GM19463 (cell line): ENCODE measurements around the gene TUBB3.
A peak's percentile ranks its signal among the peaks of the same experiment; 100 is the strongest.

Source experiments
- ATAC-seq: cut with Tn5 transposase; IDR thresholded peaks from one replicate; pipeline ENCODE4 v1.9.1; 2021; ENCODE audit warnings: mild to moderate bottlenecking, moderate library complexity; ENCODE audit not compliant: unreplicated experiment

The TUBB3 gene

GRCh38 chr16:89936981-89937380, 13.8 kb downstream of the TUBB3 start:
- no peak for ATAC-seq

DNA sequence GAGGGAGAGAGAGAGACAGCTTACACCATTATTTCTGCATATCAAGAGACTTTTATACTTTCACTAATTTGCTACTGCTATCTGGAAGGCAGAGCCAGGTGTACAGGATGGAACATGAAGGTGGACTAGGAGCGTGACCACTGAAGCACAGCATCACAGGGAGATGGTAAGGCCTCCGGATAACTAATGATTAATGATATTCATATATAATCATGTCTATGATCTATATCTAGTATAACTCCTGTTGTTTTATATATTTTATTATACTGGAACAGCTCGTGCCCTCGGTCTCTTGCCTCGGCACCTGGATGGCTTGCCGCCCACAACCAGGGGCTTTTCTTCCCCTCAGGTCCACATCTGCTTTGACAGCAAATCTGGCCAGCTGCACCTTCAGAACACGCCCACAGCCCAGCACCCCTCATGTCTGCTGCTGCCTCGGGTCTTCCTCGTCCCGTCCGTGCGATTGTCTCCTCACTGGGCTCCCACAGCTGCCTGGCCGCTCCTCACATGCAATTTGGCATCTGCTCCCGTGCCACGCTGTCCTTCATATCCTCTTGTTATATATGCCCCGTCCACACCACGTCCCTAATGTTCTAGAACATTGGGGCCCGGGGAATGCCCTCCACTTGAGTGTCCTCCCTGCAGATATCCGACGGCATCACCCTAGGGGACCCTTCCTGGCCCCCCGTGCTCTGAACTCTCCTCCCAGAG, 15.2 kb downstream of the TUBB3 start:
- no peak for ATAC-seq

DNA sequence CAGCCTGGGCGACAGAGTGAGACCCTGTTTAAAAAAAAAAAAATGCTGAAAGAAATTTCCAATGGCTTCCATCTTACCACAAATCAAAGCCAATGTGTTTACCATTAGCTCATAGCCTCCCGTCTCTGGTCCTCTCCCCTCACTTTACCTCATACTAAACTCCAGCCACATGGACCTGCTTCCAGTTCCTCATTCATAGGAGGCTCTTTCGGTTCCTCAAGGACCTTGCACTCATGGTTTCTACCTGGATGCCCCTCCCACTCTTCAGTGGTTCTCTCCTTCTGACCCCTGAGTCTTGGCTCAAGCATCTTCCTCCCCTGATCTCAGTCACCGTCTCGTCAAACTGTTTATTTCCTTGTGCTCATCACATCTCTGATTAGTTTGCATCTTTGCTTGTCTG, 21.6 kb downstream of the TUBB3 start:
- ATAC-seq = no peak

- ATAC-seq = no peak
Observed at GRCh38 chr16:89945654-89946053, 22.5 kb downstream of the TUBB3 start.

GRCh38 chr16:89946515-89946914, 23.4 kb downstream of the TUBB3 start:
- no peak for ATAC-seq

- no peak for ATAC-seq
Observed at GRCh38 chr16:89949121-89949742, 26.1 kb downstream of the TUBB3 start.

DNA sequence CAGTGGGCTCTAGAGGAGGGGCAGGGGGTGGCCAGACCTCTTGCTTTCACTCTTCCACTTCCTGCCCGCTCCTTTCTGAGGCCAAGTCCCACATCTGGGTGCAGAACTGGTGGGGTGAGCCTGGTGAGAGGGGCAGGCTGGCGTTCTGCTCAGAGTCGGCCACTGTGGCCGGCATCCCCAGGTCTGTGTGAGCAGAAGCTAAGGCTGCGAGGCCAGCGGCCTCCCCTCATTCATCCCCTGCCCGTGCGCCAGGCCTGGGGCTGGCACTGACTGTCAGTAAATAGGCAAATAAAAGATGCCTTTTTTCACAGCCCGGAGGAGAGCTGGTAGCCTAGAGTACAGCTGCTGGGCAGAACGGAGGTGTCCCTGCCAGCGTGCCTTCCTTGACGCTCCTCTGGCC, 26.6 kb downstream of the TUBB3 start:
- ATAC-seq = no peak

GRCh38 chr16:89951509-89951908, 28.4 kb downstream of the TUBB3 start:
- ATAC-seq = no peak

GRCh38 chr16:89952049-89952448, 28.9 kb downstream of the TUBB3 start:
- ATAC-seq = no peak

- ATAC-seq = no peak
Observed at GRCh38 chr16:89952551-89952950, 29.4 kb downstream of the TUBB3 start.

DNA sequence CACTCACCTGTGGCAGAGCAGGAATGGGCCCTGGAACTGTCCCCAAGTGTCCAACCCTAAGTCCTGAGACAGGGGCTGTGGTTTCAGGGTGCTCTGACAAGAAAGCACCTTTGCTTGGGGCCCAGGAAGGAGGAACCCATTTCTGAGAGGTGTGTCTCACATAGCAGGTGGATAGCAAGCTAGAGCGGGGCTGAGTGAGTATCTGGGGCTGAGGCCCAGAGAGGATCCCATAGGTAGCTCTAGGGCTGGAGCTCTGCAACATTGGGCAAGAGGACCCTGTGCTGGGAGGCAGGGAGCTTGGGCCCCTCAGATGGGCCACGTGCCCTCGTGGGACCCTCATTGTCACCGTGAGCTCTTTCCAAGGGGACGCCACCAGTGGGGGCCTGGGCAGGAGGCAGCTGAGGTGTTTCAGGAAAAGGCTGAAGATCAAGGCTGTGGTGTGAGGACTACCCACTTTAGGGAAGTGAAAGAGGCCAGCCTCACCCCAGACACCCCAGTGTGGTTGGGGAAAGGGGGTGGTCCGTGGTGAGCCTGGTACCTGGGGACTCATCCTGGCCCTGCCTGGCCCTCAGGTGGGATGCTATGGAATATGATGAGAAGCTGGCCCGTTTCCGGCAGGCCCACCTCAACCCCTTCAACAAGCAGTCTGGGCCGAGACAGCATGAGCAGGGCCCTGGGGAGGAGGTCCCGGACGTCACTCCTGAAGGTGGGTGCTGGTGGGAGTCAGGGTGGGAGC, 30.7 kb downstream of the TUBB3 start:
- ATAC-seq = peak; percentile 83

GRCh38 chr16:89954462-89954861, 31.3 kb downstream of the TUBB3 start:
- no peak for ATAC-seq

- ATAC-seq = no peak
Observed at GRCh38 chr16:89955001-89955685, 32.0 kb downstream of the TUBB3 start.

DNA sequence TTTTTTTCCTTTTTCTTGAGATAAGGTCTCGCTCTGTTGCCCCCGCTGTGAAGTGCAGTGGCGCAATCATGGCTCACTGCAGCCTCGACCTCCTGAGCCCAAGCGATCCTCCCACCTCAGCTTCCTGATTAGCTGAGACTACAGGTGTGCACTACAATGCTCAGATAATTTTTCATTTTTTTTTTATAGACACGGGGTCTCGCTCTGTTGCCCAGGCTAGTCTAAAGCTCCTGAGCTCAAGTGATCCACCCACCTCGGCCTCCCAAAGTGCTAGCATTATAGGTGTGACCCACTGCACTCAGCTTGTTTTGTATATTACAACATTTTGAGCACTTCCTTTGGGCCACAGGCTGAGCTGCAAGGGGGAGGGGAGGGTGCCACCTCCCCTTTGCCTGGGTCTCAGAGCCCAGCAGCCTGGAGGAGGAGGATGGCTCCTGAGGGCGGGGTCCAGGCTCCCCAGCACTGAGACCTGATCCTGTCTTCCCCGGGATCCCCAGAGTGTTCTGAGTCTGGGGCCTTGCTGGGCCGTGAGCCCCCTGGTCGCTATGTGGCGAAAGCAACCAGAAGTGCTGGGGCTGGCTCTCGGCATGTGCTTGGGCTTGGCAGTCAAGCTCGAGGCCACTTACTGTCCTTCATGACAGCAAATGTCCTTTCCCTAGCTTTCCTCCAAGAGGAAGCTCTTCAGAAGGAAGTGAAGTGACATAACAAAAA, 33.5 kb downstream of the TUBB3 start:
- no peak for ATAC-seq

DNA sequence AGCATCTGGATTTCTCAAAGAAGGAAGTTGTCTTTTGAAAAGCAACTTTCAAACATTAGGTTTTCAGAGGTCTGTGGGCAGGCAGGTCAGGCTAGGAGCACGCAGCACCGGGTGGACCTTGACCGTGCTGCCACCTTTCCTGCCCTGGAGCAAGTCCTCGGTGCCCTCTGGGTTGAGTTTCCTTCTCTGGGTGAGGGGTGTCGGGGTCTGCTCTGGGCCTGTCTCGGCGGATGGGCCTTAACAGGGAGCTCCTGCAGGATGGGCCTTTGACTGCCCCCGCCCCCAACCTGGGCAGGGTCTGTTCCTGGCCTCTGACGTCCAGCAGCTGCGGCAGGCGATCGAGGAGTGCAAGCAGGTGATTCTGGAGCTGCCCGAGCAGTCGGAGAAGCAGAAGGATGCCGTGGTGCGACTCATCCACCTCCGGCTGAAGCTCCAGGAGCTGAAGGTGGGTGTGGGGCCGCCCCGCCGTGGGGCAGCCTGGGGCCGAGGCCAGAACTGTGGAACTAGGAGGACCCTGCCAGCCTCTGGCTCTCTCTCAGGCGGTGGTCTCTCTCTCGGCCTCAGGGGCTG, 34.2 kb downstream of the TUBB3 start:
- no peak for ATAC-seq

DNA sequence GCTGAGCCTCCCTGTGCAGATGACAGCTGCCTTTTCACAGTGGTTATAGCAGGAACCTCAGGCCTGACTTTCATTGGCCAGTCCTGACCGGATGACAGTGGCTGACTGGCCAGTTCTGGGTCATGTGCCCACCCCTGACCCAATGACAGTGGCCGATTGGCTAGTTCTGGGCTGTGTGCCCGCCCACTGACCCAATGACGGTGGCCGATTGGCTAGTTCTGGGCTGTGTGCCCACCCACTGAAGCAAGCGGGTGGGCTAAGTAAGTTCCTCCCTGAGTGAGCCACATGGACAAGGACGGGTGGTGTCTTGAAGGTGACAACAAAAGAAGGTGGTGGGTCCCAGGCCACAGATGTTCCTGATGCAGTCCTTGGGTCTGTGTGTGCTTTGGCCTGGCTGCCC, 34.9 kb downstream of the TUBB3 start:
- no peak for ATAC-seq

- ATAC-seq = no peak
Observed at GRCh38 chr16:89958596-89958995, 35.5 kb downstream of the TUBB3 start.

DNA sequence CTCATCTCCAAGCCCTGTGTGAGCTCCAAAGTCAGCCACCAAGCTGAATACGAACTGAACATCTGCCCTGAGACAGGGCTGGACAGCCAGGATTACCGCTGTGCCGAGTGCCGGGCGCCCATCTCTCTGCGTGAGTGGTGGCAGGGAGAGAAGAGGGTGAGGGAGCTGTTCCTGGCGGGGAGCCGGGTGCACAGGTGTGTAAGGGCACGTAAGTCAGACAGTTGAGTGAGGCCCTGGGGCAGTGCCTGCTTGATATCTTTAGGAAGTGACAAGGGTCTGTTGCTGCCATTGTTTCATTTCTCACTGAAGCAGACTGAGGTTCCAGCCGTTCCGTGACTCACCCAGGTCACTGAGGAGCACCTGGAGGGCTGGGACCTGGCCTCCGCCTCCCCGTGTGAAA, 37.8 kb downstream of the TUBB3 start:
- ATAC-seq = no peak

GRCh38 chr16:89961920-89962319, 38.8 kb downstream of the TUBB3 start:
- no peak for ATAC-seq

DNA sequence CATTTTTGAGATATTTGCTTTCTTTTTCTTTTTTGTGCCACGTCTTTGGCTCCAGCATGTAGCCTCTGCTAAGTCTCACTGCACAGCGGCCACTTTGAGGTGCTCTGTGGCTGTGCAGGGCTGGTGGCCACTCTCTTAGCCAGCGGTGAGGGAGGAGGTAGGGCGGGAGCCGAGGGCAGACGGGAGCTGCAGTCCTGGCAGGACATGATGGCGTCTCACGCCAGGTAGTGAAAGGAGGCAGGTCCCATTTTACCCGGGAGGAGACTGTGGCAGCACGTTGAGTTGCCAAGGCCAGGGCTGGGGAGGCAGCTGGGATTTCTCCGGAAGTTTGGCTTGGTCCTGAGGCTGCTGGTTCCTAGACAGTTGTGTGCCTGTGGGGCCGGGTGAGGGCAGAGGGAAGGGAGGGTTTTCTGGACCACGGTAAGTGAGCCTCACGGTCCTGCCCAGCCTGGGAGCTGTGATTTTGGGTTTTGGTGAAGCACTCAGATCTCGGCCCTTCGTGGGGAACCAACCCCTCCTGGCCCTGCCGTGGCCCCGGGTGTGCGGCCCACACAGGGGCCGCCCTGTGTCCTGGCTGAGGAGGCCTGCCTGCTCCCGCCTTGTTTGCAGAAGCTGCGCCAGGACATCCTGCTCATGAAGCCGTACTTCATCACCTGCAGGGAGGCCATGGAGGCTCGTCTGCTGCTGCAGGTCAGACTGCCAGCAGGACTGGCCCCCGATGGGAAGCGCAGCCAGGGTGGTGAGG, 39.8 kb downstream of the TUBB3 start:
- ATAC-seq = no peak
